NB4 (cell line): ENCODE measurements around the gene NCAPG.

Experiments used
- DNase-seq: peaks from one replicate; pipeline ENCODE4 v3.0.0; 2010; ENCODE audit warnings: low read depth
- H3K4me3 ChIP-seq: one replicate; pipeline ENCODE4 v1.5.1; 2011; ENCODE audit warnings: mild to moderate bottlenecking, low read depth, low read length, moderate library complexity
- MYC ChIP-seq: IDR thresholded peaks from 2 replicates; pipeline ENCODE4 v1.6.1; 2011; ENCODE audit warnings: low read depth, low read length
- POLR2A ChIP-seq: IDR thresholded peaks from 2 replicates; pipeline ENCODE4 v1.6.1; 2011; ENCODE audit warnings: mild to moderate bottlenecking; ENCODE audit not compliant: insufficient read length; ENCODE audit errors: extremely low read depth
- TF ChIP-seq, protein P1 (sequence below): IDR thresholded peaks from one replicate; pipeline ENCODE4 v1.5.1; 2012; ENCODE audit warnings: low read depth, low read length
- TF ChIP-seq, protein P2 (sequence below): IDR thresholded peaks from 2 replicates; pipeline ENCODE4 v1.6.1; 2011; ENCODE audit warnings: low read depth, low read length

The NCAPG gene

DNA sequence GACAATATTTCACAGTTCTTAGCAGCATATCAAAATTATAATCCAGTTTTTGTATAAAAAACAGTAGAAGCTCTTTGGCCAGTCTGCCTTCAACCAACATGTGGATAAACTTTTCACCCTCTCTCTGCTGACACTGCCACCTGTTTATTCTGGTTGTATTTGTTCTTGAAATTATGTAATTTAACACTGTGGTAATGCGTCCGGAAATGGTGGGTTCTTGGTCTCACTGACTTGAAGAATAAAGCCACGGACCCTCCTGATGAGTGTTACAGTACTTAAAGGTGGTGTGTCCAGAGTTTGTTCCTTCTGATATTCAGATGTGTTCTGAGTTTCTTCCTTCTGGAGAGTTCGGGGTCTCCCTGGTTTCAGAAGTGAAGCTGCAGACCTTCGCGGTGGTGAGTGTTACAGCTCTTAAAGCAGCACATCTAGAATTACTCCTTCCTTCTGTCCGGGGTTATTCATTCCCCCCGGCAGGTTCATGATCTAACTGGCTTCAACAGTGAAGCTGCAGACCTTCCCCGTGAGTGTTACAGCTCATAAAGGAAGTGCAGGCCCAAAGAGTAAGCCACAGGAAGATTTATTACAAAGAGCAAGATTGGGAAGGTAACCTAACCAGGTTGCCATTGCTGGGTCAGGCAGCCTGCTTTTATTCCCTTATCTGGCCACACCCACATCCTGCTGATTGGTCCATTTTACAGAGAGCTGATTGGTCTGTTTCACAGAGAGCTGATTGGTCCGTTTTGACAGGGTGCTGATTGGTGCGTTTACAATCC is 45.1 kb upstream of the NCAPG start:
- H3K4me3 ChIP-seq, result no peak overlapping the region
- TF ChIP-seq MYC, result no peak
- TF ChIP-seq, protein P1, sequence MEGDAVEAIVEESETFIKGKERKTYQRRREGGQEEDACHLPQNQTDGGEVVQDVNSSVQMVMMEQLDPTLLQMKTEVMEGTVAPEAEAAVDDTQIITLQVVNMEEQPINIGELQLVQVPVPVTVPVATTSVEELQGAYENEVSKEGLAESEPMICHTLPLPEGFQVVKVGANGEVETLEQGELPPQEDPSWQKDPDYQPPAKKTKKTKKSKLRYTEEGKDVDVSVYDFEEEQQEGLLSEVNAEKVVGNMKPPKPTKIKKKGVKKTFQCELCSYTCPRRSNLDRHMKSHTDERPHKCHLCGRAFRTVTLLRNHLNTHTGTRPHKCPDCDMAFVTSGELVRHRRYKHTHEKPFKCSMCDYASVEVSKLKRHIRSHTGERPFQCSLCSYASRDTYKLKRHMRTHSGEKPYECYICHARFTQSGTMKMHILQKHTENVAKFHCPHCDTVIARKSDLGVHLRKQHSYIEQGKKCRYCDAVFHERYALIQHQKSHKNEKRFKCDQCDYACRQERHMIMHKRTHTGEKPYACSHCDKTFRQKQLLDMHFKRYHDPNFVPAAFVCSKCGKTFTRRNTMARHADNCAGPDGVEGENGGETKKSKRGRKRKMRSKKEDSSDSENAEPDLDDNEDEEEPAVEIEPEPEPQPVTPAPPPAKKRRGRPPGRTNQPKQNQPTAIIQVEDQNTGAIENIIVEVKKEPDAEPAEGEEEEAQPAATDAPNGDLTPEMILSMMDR, result no peak
- TF ChIP-seq, protein P2, sequence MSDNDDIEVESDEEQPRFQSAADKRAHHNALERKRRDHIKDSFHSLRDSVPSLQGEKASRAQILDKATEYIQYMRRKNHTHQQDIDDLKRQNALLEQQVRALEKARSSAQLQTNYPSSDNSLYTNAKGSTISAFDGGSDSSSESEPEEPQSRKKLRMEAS, result no peak
- TF ChIP-seq POLR2A, result no peak
- DNase-seq, result no peak

DNA sequence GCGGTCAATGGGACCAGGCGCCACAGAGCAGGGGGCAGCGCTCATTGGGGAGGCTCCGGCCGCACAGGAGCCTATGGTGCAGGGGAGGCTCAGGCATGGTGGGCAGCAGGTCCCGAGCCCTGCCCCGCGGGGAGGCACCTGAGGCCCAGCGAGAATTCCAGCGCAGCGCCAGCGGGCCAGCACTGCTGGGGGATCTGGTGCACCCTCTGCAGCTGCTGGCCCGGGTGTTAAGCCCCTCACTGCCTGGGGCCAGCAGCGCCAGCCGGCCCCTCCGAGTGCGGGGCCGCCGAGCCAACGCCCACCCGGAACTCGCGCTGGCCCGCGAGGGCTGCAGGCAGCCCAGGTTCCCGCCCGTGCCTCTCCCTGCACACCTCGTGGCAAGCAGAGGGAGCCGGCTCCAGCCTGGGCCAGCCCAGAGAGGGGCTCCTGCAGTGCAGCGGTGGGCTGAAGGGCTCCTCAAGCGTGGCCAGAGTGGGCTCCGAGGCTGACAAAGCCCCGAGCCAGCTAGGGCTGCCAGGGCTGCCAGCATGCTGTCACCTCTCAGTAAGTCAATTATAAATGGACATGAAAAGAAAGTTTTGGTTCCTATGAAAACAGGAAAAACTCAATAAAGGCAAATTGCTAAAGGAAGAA is 43.8 kb upstream of the NCAPG start:
- TF ChIP-seq, protein P2, result no peak
- TF ChIP-seq POLR2A (no peak), MYC (no peak)
- TF ChIP-seq, protein P1, result no peak
- no peak overlapping the region for H3K4me3 ChIP-seq
- DNase-seq, result no peak

DNA sequence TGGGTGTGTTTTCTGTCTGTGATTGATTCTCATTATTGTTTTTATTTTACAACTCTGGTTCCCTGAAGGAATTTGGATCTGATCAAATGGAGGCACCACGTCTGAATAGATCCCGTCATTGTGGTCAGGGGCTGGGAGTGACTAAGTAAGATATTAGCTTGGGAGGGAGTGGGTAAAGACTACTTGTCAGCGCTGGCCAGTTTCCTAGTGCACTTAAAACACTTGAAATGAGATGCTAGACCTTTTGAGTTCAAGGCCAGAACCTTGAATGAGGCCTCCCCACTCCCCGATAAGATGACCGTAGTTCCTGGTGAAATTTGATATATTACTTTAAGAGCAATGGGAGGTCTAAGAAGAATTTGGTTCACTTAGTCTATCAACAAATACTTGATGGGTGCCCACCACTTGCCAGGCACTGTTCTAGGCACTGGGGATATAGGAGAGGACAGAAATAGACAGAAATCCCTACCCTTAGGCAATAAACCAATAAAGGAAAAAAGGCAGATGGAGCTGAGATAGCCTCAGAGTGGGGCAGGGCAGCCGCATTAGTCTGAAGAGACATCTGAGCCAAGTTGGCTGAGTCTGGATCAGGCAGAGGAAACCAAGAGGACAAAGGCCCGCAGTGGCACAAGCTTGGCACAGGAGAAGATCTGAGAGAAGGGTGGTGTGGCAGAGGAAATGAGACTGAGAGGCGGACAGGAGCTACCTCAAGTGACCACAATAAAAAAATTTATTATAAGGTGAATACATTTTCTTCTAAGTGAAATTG is 41.2 kb upstream of the NCAPG start:
- TF ChIP-seq, protein P1, result no peak
- TF ChIP-seq, protein P2, result no peak
- TF ChIP-seq POLR2A (no peak), MYC (no peak)
- no peak for DNase-seq
- no peak overlapping the region for H3K4me3 ChIP-seq

DNA sequence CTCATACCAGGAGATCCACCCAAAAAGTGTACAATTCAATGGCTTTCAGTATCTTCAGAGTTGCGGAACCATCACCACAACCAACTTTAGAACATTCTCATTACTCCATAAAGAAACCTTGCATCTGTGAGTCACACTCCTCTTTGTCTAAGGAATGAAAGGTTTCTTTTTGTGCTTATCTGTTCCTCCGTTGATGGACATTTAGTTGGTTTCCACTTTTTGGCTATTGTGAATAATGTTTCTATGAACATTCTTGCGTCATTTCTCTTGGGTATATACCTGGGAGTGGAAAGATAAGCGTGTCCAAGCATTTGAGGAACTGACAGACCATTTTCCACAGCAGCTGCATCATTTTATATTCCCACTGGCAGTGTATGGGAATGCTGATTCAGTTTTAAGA is 39.9 kb upstream of the NCAPG start:
- no peak overlapping the region for H3K4me3 ChIP-seq
- DNase-seq, result no peak
- no peak for TF ChIP-seq MYC
- TF ChIP-seq, protein P2, result no peak
- TF ChIP-seq, protein P1, result no peak

DNA sequence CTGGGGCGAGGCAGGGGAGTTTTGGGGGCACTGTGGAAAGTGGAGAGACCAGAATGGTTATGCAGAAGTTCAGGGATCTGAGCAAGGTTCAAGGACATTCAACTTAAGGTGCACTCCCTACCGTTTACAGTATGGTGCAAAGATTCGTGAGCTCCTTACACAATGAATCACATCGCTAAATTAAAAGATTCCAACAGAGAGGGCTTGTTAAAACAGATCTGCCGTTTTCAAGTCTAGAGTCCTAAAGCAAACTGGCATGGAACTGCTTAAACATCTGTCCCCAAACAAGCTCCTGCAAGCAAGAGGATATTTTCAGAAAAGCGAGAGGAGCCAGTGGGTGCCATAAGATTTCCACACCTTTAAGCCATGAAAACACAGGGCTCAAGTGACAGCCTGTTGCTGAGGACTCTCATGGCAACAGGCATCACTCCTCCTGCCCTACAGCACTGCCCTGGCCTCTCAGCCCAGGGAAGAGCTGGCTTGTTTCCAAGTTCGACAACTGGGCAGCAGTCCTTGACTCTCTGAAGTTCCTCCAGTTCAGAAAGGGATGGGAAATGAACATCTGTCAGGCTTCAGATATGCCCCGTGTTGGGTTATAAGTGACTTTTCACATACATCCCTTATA is 39.4 kb upstream of the NCAPG start:
- DNase-seq, result no peak
- TF ChIP-seq POLR2A (no peak), MYC (no peak)
- TF ChIP-seq, protein P2, result no peak
- TF ChIP-seq, protein P1, result no peak

More for the DNA sequence above, 39.4 kb upstream of the NCAPG start:
- no peak overlapping the region for H3K4me3 ChIP-seq
